NCI-H524 (cell line): Measurements from ENCODE around the gene CRIM1.

Experiments used
- DNase-seq, 2 experiments: peaks; one replicate each; lab custom pipeline; 2025; lab: John Stamatoyannopoulos, UW

The CRIM1 gene

DNA sequence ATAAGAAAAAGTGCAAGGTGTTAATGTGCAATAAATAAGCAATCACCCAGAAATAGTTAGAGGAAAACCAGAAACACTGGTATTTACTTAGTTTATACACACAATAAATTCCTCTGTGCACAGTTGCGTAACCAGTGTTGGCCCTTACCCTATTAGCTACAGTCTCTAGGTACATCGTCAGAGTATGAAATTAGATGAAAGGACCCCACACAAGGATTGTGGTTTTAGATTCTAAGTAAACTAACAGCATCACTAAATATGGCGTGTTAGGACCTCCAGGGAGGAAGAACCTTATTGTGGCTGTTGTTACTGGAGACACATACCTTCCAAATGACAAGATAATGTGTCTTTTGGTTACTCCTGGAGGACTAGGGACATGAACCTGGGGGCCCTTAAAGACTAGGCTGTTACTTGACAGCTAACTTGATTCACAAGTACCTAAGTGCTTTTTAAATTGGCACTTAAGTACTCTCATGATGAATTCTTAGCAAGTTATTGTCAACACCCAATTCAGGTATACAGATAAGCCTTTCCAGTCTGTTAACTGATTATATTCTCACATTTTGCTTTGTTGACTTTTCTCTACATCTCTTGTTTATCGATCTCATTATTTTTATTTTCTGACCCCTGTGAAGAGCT, 127.1 kb downstream of the CRIM1 start:
- DNase-seq, result peak in 1 of 2 experiments; percentile 11

DNA sequence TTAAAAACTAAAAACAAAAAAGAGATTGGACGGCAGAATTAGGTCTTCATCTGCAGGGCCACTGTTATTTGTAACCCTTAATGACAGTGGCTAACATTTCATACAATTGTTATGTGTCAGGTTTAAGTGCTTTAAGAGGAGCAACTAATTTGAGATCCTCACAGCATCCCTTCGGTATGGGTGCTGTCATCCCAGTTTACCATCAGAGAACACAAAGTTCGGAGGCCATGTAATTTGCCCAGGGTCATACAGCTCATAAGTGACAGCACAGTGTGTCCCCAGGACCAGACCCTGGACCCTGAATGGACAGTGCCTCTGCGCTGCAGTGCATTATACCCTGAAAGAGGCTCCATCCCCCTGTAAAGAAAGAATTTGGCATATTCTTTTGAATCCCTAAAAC, 127.7 kb downstream of the CRIM1 start:
- DNase-seq, result no peak

DNA sequence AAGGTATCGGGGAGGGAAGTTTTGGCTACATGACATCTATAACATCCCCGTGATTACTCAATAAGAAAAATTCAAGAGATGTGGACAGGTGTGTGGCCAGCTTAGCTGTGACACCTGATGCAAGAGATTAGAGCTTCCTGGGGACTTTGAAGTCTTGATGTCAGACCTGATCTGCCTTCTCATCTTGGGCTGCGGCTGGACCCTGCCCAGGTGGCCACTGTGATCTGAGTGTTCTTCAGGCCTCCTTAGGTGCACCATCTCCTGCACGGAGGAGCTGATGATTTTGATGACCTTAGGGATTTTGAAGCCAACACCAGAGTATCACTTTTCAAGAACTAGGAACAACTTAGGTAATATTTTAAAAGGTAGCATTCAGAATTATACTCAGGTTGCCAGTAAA, 128.9 kb downstream of the CRIM1 start:
- DNase-seq, result no peak

- no peak for DNase-seq
Observed at GRCh38 chr2:36485521-36485920, 129.9 kb downstream of the CRIM1 start.

DNA sequence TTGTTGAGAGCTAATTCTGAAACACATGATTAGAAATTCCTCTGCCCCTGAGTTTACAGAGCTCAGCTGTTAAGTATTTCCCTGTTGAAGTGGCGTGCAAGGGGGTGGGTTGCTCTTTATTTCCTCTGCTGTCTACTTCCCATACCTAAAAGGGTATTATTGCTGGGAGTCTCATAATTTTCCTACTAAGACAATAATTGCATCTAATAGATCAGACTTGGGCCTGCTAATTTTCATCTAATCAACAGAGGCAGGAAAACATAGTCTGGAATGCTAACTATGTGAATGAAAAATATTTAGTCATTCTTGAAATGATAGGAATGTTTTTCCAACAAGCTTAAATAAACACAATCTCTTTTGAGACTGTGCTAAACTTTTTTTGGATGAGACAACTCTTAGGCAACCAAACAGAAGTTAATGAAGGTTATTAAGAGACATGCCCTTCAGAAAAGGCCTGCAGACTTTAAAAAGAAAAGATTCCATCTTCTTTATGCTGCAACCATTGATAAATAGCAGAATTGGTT, 131.0 kb downstream of the CRIM1 start:
- no peak for DNase-seq

DNA sequence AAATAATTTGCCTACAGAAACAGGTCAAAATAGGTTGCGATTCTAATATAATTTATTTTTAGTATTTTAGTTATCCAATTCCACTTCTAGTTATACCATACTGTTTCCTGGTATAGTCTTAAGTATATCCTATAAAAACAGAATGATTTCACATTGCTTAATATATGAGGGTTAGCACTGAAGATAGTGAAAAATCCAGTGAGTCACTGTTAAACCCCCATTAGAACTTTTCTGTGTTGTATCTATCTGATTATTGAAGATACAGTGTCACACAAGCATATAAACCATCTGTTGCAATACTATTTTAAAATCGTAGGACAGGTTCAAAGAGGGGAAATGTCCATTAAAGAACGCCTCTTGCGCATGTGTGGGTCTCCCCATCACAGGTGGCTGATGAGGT, 132.4 kb downstream of the CRIM1 start:
- no peak for DNase-seq

DNA sequence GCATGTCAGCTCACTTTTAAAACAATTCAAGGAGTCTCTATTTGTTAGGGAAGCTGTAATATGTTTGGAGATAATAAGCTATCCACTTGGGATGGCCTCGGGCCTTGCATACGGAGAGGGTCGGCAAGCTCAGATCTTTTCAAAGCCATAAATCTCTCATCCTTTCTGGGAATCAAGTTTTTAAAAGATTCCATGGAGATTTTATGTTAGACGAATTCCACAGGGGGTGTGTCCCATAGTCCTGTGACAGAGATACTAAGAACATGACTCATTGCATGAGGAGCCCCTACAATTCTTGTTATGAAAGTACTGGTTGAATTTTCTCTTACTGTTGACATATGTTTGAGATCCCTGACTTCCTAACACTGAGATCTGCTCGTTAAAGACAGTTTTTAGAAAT, 133.7 kb downstream of the CRIM1 start:
- DNase-seq, result no peak

- DNase-seq, result no peak
Observed at GRCh38 chr2:36490749-36491148, 135.2 kb downstream of the CRIM1 start.

- DNase-seq, result no peak
Observed at GRCh38 chr2:36492216-36492945, 136.8 kb downstream of the CRIM1 start.

DNA sequence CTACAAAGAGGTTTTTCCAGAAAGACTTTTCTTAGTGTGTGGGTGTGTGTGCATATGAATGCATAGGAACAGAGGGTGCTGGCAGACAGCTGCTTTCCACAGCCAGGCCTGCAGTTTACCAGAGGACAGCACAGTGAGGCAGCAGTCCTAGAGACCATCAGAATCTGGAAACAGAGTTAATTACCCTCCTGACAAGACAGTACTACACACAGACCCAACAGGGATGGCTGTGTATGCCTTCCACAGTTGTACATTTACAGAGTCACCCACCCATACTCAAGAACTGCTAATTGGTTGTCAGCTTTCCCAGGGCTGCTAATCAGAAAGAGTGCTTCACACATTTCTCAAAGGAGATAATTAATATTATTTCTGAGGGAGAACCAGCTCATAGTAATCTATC, 137.7 kb downstream of the CRIM1 start:
- DNase-seq, result no peak

- DNase-seq, result no peak
Observed at GRCh38 chr2:36497570-36498163, 142.1 kb downstream of the CRIM1 start.

DNA sequence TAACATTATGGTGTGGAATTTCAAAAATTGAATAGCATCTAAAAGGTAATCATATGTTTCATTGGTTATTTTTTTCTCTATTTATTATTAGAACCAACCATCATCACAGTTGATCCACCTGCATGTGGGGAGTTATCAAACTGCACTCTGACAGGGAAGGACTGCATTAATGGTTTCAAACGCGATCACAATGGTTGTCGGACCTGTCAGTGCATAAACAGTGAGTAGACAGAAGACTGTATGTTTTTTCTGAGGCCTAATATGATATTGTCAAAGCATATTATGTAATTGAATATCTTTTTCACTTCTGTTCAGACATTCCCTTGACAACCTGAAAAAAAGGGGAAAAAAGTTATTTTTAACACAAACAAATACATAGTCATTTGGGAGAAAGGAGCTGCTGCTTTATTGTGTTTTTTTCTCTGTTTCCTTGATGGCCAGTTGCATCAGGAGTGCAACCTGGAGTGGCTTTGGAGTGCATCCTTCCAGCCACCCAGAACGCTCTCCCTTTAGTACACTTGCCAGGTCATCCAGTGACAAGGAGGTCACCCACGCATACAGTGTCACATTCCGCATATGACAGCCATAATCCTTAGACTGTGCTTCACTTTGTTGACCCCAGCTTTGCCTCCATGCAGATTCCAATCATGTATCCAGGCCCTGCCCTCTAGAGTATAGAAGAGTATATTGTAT, 143.7 kb downstream of the CRIM1 start:
- no peak for DNase-seq

- DNase-seq, result no peak
Observed at GRCh38 chr2:36500072-36500471, 144.5 kb downstream of the CRIM1 start.

DNA sequence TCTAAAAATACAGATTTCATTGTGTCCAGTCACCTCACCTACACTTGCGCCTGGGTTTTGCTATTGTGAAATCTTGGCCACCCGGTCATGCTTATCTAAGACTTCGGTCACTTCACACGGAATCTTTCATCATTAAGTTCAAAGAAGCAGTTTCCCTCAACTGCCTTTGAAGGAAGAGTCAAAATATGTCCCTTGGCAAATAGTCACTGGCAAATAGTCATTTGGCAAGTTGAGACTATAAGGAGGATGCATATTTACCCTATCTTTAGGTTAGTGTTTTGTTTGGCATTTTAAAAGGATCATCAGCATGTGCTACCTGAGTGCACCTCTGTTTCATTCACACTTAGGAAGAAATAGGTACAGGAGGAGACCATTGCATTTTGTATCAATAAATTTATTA, 146.5 kb downstream of the CRIM1 start:
- no peak for DNase-seq

DNA sequence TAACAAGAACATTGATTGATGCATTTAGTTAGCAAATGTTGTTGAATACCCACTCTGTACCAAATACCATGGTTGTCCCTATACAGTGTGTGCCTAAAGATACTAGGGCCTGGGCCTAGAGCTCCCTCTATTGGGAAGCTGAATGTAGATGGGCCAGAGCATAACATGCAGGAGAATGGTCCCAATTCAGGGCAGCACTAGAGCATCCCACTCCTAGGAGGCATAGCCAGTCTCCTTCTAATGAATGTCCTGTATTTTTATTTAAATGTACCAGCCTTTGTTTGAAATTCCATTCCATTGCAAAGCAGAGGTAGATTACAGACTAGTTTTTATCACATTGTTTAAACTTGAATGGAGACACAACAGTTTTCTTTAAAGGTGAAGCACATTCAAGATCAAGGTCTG, 151.8 kb downstream of the CRIM1 start:
- DNase-seq, result peak; percentile 38 to 57

GRCh38 chr2:36509075-36509474, 153.5 kb downstream of the CRIM1 start:
- DNase-seq, result no peak

- no peak for DNase-seq
Observed at GRCh38 chr2:36511858-36512603, 156.5 kb downstream of the CRIM1 start.

GRCh38 chr2:36512705-36513104, 157.1 kb downstream of the CRIM1 start:
- no peak for DNase-seq

DNA sequence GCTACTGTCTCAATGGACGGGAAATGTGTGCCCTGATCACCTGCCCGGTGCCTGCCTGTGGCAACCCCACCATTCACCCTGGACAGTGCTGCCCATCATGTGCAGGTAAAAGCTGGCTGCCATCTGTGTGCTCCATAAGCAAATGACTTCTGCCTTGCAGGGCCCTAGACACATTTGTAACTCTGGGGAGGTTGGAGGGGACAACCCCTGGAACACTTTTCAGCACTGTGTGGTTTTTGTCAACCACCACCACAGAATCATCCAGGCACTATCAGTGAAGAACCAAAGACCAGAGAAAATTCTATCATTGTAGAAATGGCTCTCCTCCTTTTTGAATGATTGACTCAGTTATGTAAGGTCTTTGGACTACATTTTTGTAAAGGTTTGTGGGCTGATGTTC, 158.1 kb downstream of the CRIM1 start:
- DNase-seq, result no peak

DNA sequence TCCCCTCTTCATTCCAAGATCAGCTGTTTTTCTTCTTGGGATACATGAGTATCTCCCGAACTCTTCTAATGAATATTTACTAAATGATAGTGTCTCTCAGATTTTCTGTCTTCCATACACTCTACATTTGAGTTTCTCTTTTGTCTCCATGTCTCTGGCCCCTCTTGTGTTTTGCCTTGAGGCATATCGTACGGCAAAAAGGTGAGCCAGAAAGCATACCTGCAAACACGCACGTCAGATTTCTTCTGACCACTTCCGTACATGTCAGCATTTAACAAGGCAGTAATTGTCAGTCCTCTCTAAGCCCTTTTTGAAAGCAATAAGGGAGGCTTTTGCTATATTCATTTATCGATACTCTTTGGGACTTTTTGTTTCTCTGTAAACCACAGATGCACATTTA, 160.0 kb downstream of the CRIM1 start:
- DNase-seq, result no peak

DNA sequence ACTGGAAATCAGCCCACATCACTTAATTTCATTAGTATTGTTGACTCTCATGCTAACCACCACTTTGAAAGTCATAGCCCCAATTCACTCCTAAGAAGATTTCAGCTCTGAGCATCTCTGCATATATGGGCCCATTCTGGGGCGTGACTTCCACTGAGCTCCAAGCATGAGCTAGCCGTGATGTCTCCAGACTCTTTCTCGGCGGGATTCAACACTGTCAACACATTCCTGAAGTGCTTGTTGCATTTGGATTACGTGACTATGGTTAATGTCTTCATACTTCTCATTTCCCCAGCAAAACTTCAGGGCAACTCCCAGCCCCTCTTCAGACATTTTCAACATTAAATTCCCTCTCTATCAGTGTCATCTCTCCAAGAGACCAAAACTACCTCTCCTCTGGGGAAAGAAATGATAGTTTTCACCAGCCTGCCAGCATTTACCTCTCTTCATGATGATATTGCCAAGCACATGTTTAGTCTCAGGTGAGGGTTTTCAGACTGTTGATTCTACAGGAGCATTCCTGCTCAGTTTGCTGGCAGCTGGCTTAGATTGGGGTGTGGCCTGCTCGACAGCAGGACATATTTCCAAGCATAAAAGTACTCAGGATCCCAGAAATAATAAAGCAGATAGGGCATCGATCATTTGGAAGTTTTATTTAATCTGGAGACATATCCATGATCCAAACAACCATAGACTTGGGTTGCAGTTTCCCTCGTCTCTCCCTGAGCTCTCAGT, 160.7 kb downstream of the CRIM1 start:
- no peak for DNase-seq
